ENCODE data around the gene PHF11. TPM values are rescaled to one million over a fixed set of nuclear protein-coding genes. Genes with fewer than 3 reads are reported as not detected.

Gene PHF11
- 70.1 TPM for polyA plus RNA-seq

DNA sequence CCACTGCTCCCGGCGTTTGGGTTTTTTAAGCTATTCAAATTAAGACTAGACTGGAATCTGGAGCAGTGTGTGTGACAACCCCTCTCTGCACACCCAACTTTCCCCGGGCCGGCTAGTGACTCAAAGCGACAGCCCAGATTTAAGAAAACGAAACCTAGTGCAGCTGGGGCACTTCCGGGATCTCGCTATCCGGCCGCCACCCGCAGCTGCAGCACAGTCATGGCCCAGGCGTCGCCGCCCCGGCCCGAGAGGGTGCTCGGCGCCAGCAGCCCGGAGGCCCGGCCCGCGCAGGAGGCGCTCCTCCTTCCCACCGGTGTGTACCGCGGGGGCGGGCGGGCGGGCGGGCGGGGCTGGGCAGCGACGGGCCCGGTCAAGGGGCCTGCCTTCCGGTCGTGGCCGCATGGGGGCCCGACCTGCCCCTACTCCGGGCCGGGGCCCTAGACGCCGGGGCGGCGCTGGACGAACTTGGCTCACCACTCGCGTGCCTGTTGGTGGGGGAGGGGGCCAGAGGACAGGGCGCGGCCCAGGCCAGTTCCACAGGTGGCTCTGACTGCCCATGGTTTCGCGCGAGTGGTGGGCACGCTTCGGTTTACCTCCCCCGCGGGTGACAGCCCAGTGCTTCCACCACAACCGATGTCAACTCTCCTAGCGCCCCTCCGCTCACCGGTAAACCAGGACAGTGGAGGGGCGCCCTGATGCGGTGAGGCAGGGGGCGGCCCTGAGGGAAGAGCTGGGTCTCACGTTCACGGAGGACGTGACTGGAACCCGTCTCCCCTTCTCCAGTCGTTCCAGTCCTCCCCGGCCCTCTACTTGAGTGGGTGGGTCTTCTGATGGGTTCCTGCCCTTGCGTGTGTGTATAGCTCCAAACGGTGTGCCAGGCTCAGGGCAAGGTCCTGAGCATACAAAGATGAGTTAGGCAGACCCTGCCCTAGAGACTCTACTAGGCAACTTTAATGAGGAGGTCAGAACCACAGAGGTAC is at the start of gene PHF11:
Gene PHF11, plus strand, starts transcription at position 171 of the 980 bp plus-strand sequence. Its CDS starts 49 bp downstream, at position 220.
- Mint-ChIP-seq H3K36me3 (peaks cover 4% of the 10 kb centered on the region), H3K9me3 (no peaks in the 10 kb centered on the region), H3K4me3 (peak within 1 kb of the TSS; percentile 98 to 99 (median 98)), H3K4me1 (peaks cover 18 to 43% (median 29%) of the 10 kb centered on the region in 3 donors), H3K27ac (peak within 1 kb of the TSS; percentile 74 to 100 (median 99)), H3K27me3 (no peaks in the 10 kb centered on the region)

GRCh38 chr13:49446473-49446872 is 49.3 kb upstream of the PHF11 start:
- Mint-ChIP-seq H3K27me3 (no peaks in the 10 kb centered on the region), H3K27ac (peak overlapping the region; percentile 89 to 98 (median 91)), H3K4me3 (peak overlapping the region in 3 of 4 donors; percentile 51 to 92 (median 83)), H3K9me3 (no peaks in the 10 kb centered on the region), H3K4me1 (peaks cover 28 to 48% (median 42%) of the 10 kb centered on the region in 3 donors), H3K36me3 (peaks cover 2% of the 10 kb centered on the region)

GRCh38 chr13:49448753-49449152 is 47.0 kb upstream of the PHF11 start:
- no peak overlapping the region for H3K4me3 Mint-ChIP-seq
- peaks cover 2% of the 10 kb centered on the region for H3K36me3 Mint-ChIP-seq
- peak overlapping the region in 1 of 3 donors; percentile 41 for H3K27ac Mint-ChIP-seq
- H3K27me3 Mint-ChIP-seq = no peaks in the 10 kb centered on the region
- H3K9me3 Mint-ChIP-seq = no peaks in the 10 kb centered on the region
- H3K4me1 Mint-ChIP-seq = peaks cover 29 to 41% (median 36%) of the 10 kb centered on the region in 3 donors

DNA sequence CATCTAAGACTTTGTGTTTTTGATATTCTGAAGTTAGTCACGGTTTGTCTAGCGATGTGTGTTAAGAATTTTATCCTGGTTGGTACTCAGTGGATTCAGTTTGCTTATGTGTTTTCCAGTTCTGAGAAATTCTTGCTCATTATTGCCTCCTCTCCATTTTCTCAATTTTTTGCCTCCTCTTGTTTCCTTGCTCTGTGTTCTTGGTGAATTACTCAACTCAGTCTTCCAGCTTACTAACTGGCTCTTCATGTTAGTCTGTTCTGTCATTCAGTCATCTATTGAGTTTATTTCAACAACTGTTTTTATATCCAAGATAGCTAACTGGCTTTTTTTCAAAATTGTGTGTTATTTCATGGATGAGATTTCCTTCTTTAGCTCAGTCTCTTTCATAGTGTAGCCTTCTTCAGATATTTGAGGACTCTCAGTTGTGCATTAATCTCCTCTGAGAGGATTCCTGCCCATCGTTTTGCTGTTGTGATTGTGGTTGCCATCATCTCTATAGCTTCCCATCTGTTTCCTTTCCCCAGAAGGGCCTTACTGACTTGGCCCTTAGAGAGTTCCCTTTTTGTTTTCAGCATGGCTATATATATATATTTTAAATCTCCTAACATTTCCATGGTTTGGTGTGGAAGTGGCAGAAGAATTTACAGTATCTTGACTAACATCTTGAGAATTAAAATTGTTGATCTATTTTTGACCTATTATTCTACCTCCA is 45.5 kb upstream of the PHF11 start:
- H3K27ac Mint-ChIP-seq = peak overlapping the region in 1 of 3 donors; percentile 41
- H3K4me3 Mint-ChIP-seq = peak overlapping the region in 1 of 4 donors; percentile 38
- peaks cover 35 to 45% (median 41%) of the 10 kb centered on the region in 3 donors for H3K4me1 Mint-ChIP-seq
- H3K9me3 Mint-ChIP-seq = no peaks in the 10 kb centered on the region
- H3K36me3 Mint-ChIP-seq = peaks cover 7% of the 10 kb centered on the region
- no peaks in the 10 kb centered on the region for H3K27me3 Mint-ChIP-seq

GRCh38 chr13:49452725-49453457 is 42.9 kb upstream of the PHF11 start:
- Mint-ChIP-seq H3K4me3 (peak overlapping the region in 1 of 4 donors; percentile 12), H3K9me3 (no peaks in the 10 kb centered on the region), H3K36me3 (peaks cover 8% of the 10 kb centered on the region), H3K4me1 (peaks cover 29 to 34% (median 30%) of the 10 kb centered on the region in 3 donors), H3K27me3 (no peaks in the 10 kb centered on the region), H3K27ac (peak overlapping the region in 1 of 3 donors; percentile 74)

- peak overlapping the region in 2 of 3 donors; percentile 23 to 74 for H3K27ac Mint-ChIP-seq
- H3K36me3 Mint-ChIP-seq = peaks cover 11% of the 10 kb centered on the region
- no peaks in the 10 kb centered on the region for H3K9me3 Mint-ChIP-seq
- H3K4me1 Mint-ChIP-seq = peaks cover 29 to 35% (median 30%) of the 10 kb centered on the region in 3 donors
- H3K4me3 Mint-ChIP-seq = no peak overlapping the region
- peaks cover 1% of the 10 kb centered on the region for H3K27me3 Mint-ChIP-seq
Observed at GRCh38 chr13:49453465-49453864, 42.3 kb upstream of the PHF11 start.

DNA sequence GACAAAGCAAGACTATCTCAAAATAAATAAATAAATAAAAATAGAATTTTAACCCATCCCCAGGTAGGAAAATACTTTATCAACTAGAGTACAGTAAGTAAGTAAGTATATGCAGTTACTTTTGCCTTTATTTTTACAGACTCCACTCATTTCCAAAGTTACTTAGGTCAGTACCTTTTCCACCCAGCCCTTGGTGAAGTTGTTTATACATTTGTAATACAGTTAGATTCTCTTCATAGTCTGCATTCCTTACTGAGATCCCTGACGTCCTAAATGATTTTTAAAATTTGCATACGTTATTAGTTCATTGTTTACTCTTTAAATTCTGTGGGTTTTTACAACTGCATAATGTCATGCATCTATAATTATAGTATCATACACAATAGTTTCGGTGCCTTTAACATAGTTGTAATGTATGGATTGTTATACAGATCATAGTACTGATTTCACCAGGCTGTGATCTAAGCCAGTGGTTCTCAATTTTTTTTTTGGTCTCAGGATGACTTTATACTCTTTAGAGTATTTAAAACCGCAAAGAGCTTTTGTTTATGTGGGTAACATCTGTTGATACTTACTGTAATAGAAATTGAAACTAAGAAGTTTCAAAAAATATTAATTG is 41.3 kb upstream of the PHF11 start:
- Mint-ChIP-seq H3K4me1 (peaks cover 29 to 33% (median 29%) of the 10 kb centered on the region in 3 donors), H3K9me3 (no peaks in the 10 kb centered on the region), H3K27ac (peak overlapping the region; percentile 75 to 92 (median 89)), H3K27me3 (peaks cover 1% of the 10 kb centered on the region), H3K36me3 (peaks cover 11% of the 10 kb centered on the region), H3K4me3 (peak overlapping the region; percentile 8 to 80 (median 40))

GRCh38 chr13:49455007-49455398 is 40.8 kb upstream of the PHF11 start:
- Mint-ChIP-seq H3K4me1 (peaks cover 24 to 30% (median 24%) of the 10 kb centered on the region in 3 donors), H3K27ac (peak overlapping the region in 2 of 3 donors; percentile 75 to 92), H3K9me3 (no peaks in the 10 kb centered on the region), H3K4me3 (peak overlapping the region in 1 of 4 donors; percentile 80), H3K36me3 (peaks cover 11% of the 10 kb centered on the region), H3K27me3 (peaks cover 1% of the 10 kb centered on the region)

DNA sequence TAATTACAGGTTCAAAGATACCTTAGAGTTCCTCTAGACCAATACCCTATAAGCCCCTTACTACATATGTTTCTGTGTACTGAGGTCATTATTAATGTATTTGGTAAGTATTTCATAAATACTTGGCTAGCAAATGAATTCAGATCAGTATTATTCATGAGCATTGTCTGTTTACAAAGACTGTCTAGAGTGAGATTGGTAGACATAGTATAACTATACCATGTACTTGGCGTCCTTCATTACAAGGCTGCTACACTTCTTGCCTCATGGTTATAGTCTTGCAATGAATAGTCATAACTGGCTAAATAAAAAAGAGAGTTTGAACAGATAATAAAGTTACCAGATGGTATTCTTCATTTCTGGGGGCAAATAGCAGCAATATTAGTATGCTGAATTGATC is 39.6 kb upstream of the PHF11 start:
- Mint-ChIP-seq H3K36me3 (peaks cover 11% of the 10 kb centered on the region), H3K4me3 (no peak overlapping the region), H3K27me3 (peaks cover 1% of the 10 kb centered on the region), H3K4me1 (peaks cover 18 to 24% (median 20%) of the 10 kb centered on the region in 3 donors), H3K9me3 (no peaks in the 10 kb centered on the region), H3K27ac (no peak overlapping the region)

GRCh38 chr13:49457221-49457620 is 38.5 kb upstream of the PHF11 start:
- Mint-ChIP-seq H3K27me3 (peaks cover 1% of the 10 kb centered on the region), H3K4me3 (no peak overlapping the region), H3K36me3 (peaks cover 11% of the 10 kb centered on the region), H3K27ac (no peak overlapping the region), H3K4me1 (peaks cover 18 to 24% (median 20%) of the 10 kb centered on the region in 3 donors), H3K9me3 (no peaks in the 10 kb centered on the region)

- no peaks in the 10 kb centered on the region for H3K9me3 Mint-ChIP-seq
- peaks cover 1% of the 10 kb centered on the region for H3K27me3 Mint-ChIP-seq
- H3K27ac Mint-ChIP-seq = no peak overlapping the region
- peaks cover 9 to 14% (median 12%) of the 10 kb centered on the region in 3 donors for H3K4me1 Mint-ChIP-seq
- H3K4me3 Mint-ChIP-seq = no peak overlapping the region
- H3K36me3 Mint-ChIP-seq = peaks cover 17% of the 10 kb centered on the region
Observed at GRCh38 chr13:49459580-49459979, 36.2 kb upstream of the PHF11 start.

DNA sequence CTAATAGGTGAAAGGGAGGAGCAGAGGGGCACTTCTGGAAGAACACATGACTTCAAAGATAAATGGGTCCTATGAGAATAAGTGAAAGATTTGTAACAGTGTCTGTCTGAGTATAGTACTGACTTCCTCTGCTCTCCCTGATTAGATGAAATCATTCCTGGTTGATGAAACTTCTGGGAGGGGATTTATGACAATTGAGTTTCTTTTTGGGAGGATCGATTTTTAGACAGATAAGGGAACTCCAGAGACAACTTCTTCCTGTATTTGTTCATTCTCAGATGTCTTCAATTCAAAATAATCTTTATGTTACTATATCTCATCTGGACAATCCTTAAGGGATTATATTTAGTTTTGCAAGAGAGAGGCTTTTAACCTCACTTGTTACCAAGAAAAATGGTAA is 31.7 kb upstream of the PHF11 start:
- Mint-ChIP-seq H3K27ac (no peak overlapping the region), H3K36me3 (peaks cover 10% of the 10 kb centered on the region), H3K4me3 (no peak overlapping the region), H3K27me3 (no peaks in the 10 kb centered on the region), H3K4me1 (no peaks in the 10 kb centered on the region), H3K9me3 (no peaks in the 10 kb centered on the region)

DNA sequence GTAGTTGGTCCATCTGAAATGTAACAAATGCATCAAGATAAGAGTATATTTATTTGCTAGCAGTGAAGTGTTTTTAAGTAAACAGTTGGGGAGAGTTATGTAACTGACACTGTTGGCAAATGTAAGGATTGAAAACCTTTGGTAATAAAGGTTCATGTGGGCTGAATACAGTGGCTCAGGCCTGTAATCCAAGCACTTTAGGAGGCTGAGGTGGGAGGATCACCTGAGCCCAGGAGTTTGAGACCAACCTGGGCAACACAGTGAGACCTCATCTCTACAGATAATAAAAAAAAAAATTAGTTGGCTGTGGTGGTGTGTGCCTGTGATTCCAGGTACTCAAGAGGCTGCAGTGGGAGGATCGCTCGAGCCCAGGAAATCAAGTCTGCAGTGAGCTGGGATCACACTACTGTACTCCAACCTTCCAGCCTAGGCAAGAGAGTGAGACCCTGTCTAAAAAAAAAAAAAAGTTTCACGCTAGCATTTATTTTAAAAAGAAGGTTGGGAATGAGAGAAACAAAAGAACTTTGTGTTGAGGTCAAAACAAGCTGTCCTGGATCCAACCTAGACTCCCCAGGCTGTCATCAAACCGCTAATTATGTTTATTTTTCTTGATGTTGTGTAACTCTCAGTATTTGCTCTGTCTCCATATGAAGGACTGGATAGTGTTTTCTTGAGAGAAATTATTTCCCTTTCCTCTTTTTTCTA is 31.0 kb upstream of the PHF11 start:
- H3K27me3 Mint-ChIP-seq = no peaks in the 10 kb centered on the region
- H3K9me3 Mint-ChIP-seq = no peaks in the 10 kb centered on the region
- H3K36me3 Mint-ChIP-seq = peaks cover 10% of the 10 kb centered on the region
- no peak overlapping the region for H3K27ac Mint-ChIP-seq
- H3K4me3 Mint-ChIP-seq = no peak overlapping the region
- no peaks in the 10 kb centered on the region for H3K4me1 Mint-ChIP-seq
